ENCODE measurements around the gene RYR2.

DNA sequence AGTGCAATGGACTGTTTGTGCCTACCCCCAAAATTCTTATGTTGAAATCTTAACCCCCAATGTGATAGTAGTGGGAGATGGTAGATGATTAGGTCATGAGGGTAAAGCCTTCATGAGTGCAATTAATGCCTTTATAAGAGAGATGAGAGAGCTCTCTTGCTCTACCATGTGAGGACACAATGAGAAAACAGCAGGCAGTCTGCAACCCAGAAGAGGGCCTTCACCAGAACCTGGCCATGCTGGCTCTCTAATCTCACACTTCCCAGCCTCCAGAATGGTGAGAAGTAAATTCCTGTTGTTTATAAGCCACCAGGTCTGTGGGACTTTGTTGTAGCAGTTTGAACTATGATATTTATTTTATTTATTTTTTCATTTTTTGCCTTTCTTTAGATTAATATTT, 21.0 kb downstream of the RYR2 start:
- TF ChIP-seq, protein P1, sequence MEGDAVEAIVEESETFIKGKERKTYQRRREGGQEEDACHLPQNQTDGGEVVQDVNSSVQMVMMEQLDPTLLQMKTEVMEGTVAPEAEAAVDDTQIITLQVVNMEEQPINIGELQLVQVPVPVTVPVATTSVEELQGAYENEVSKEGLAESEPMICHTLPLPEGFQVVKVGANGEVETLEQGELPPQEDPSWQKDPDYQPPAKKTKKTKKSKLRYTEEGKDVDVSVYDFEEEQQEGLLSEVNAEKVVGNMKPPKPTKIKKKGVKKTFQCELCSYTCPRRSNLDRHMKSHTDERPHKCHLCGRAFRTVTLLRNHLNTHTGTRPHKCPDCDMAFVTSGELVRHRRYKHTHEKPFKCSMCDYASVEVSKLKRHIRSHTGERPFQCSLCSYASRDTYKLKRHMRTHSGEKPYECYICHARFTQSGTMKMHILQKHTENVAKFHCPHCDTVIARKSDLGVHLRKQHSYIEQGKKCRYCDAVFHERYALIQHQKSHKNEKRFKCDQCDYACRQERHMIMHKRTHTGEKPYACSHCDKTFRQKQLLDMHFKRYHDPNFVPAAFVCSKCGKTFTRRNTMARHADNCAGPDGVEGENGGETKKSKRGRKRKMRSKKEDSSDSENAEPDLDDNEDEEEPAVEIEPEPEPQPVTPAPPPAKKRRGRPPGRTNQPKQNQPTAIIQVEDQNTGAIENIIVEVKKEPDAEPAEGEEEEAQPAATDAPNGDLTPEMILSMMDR (IDR thresholded peaks at IDR 0.05) = no peak
- no peak for TF ChIP-seq POLR2A (IDR thresholded peaks at IDR 0.05)

All from esophagus squamous epithelium (tissue), 4 donors.